ENCODE results near the gene CHAT.

Gene CHAT

DNA sequence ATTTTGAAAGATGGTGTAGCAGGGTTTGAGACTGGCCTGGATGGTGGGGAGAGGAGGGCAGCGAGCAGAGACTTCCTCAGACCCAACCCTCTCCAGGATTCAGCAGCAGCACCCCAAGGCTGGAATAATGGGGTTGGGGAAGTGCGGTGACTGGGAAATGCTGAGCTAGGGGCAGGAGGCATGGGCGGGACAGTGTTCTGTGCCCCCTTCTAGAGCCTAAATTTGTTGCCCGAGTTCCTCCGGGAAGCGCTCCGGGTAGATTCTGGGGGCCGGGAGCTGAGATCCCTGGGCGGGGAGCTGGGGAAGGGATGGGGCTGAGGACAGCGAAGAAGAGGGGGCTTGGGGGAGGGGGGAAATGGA is at the start of gene CHAT:
CHAT (plus strand) TSS at position 156 of the 360 bp plus-strand sequence; CDS start at position 309, 153 bp downstream.
- no peak within 1 kb of the TSS for H3K4me3 Mint-ChIP-seq

DNA sequence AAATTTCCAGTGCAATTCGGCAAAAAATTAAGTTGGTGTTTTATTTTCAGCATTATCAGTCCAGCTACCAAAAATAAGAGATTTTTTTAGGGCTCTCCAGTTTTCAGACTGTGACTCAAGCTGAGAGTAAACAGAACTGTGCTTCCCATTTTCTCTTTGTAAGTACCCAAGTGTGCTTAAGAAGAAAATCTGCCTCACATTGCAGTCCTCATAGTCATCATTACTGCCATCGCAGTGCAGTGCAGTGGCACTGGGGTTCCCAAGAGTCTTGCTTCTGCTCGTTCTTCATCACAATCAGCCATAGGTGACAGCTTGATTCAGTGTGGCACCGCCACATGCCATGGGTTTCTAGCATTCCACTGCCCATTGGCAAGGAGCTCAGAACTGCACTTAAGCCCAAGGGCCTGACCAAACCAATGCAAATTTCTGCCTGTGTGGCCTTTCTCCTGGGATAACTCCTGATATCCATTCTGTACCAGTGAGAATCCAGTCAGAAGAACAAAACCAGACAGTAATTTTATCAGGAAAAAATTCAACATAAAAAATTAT is 49.3 kb upstream of the CHAT start:
- DNase-seq (ENCODE audit: low spot score in 2 of 2) (no peak), ATAC-seq (replicated peaks; ENCODE audit: extremely low read depth, poor library complexity, severe bottlenecking) (no peak)
- Mint-ChIP-seq H3K27me3 (peaks cover 80% of the 10 kb centered on the region), H3K9me3 (no peaks in the 10 kb centered on the region), H3K36me3 (ENCODE audit: insufficient read depth) (no peaks in the 10 kb centered on the region), H3K4me1 (peaks cover 7% of the 10 kb centered on the region), H3K4me3 (no peak overlapping the region), H3K27ac (ENCODE audit: low read depth) (no peak overlapping the region)

More for the DNA sequence above, at the start of gene CHAT:
- Mint-ChIP-seq H3K4me1 (peaks cover 17% of the 10 kb centered on the region), H3K36me3 (ENCODE audit: insufficient read depth) (no peaks in the 10 kb centered on the region), H3K27ac (ENCODE audit: low read depth) (no peak within 1 kb of the TSS), H3K27me3 (peaks cover 85% of the 10 kb centered on the region), H3K9me3 (peaks cover 6% of the 10 kb centered on the region)
- ATAC-seq (replicated peaks; ENCODE audit: extremely low read depth, poor library complexity, severe bottlenecking): no peak
- no peak for DNase-seq (ENCODE audit: low spot score in 2 of 2)

DNA sequence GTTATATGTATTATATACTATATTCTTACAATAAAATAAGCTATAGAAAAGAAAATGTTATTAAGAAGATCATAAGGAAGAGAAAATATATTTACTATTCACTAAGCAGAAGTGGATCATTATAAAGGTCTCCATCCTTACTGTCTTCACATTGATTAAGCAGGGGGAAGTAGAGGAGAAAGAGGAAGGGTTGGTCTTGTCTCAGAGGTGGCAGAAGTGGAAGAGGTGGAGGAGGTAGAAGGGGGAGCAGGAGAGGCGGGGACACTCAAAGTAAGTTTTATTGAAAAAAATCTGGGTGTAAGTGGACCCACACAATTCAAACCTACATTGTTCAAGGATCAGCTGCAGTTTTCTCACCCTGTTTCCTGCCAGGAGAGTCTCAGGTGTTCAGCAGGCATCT is 46.0 kb upstream of the CHAT start:
- no peaks in the 10 kb centered on the region for H3K9me3 Mint-ChIP-seq
- H3K4me1 Mint-ChIP-seq: peaks cover 7% of the 10 kb centered on the region
- DNase-seq (ENCODE audit: low spot score in 2 of 2) (no peak), ATAC-seq (replicated peaks; ENCODE audit: extremely low read depth, poor library complexity, severe bottlenecking) (no peak)
- H3K4me3 Mint-ChIP-seq: no peak overlapping the region
- peaks cover 68% of the 10 kb centered on the region for H3K27me3 Mint-ChIP-seq
- H3K27ac Mint-ChIP-seq (ENCODE audit: low read depth): no peak overlapping the region
- H3K36me3 Mint-ChIP-seq (ENCODE audit: insufficient read depth): peaks cover 2% of the 10 kb centered on the region

DNA sequence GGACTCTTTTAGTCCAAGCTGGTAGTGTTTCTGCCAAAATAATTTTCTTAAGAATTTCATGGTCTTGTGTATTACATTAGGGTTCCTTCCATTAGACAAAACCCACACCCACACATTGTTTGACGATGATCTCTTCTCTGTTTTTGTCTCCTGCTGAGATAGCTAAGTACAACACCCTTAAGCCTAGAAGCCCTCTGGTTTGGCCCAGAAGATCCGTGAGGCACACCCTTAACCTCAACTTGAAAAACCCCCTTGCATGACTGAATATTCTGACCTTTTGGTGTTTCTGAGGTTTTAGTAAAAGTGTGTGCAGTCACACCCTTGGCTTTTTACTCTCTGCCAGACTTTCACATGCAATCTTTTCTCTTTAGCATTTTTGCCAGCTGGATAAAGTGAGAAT is 45.6 kb upstream of the CHAT start:
- no peak overlapping the region for H3K27ac Mint-ChIP-seq (ENCODE audit: low read depth)
- no peak for DNase-seq (ENCODE audit: low spot score in 2 of 2)

DNA sequence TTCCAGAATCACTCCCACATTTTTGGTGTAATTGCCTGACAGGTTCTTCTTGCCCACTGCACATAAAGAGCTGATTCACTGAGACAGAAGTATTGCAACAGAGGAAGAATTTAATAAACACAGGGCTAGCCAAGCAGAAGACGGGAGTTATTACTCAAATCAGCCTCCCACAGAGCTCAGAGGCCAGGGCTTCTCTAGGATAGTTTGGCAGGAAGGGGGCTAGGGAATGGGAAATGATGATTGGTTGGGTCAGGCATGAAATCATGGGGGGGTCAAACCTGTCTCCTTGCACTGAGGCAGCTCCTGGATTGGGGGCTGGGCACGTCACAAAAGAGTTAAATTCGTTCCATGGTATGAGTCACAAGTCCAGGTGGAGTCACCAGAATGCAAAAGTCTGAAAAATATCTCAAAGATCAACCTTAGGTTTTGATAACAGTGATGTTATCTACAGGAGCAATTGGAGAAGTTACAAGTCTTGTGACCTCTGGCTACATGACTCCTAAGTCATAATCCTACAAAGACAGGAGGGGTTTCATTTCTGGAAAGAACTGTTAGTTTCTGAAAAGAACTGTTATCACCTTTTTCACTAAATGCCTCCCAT is 44.7 kb upstream of the CHAT start:
- DNase-seq (ENCODE audit: low spot score in 2 of 2) (no peak), ATAC-seq (replicated peaks; ENCODE audit: extremely low read depth, poor library complexity, severe bottlenecking) (no peak)
- Mint-ChIP-seq H3K27me3 (peaks cover 56% of the 10 kb centered on the region), H3K4me1 (peaks cover 7% of the 10 kb centered on the region), H3K4me3 (no peak overlapping the region), H3K27ac (ENCODE audit: low read depth) (no peak overlapping the region), H3K9me3 (no peaks in the 10 kb centered on the region), H3K36me3 (ENCODE audit: insufficient read depth) (peaks cover 2% of the 10 kb centered on the region)

More for the DNA sequence above, 45.6 kb upstream of the CHAT start:
- H3K4me1 Mint-ChIP-seq: peaks cover 7% of the 10 kb centered on the region
- H3K9me3 Mint-ChIP-seq: no peaks in the 10 kb centered on the region
- peak; percentile 19 for ATAC-seq (replicated peaks; ENCODE audit: extremely low read depth, poor library complexity, severe bottlenecking)
- peaks cover 2% of the 10 kb centered on the region for H3K36me3 Mint-ChIP-seq (ENCODE audit: insufficient read depth)
- peaks cover 65% of the 10 kb centered on the region for H3K27me3 Mint-ChIP-seq
- H3K4me3 Mint-ChIP-seq: no peak overlapping the region

DNA sequence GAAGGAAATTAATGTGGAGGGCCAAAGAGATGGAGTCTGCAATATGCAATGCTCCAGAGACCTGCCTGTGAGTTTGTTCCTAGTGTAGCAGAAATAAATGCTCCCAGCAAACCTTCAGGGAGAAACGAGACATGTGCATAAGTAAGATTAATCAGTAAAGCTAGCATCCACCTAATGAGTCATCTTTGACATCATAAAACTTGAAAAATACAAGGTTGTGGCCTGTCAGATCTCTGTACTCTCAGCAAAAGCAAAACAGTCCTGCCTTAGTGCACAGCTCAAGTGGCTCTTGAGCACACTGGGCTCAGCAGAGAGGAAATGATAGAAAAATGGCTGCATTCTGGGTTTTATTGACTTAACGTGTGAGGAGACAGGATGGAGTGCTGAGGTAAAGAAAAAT is 42.4 kb upstream of the CHAT start:
- no peak for DNase-seq (ENCODE audit: low spot score in 2 of 2)
- Mint-ChIP-seq H3K4me1 (peaks cover 7% of the 10 kb centered on the region), H3K27ac (ENCODE audit: low read depth) (no peak overlapping the region), H3K27me3 (peaks cover 37% of the 10 kb centered on the region), H3K9me3 (no peaks in the 10 kb centered on the region), H3K36me3 (ENCODE audit: insufficient read depth) (peaks cover 2% of the 10 kb centered on the region), H3K4me3 (no peak overlapping the region)
- no peak for ATAC-seq (replicated peaks; ENCODE audit: extremely low read depth, poor library complexity, severe bottlenecking)

DNA sequence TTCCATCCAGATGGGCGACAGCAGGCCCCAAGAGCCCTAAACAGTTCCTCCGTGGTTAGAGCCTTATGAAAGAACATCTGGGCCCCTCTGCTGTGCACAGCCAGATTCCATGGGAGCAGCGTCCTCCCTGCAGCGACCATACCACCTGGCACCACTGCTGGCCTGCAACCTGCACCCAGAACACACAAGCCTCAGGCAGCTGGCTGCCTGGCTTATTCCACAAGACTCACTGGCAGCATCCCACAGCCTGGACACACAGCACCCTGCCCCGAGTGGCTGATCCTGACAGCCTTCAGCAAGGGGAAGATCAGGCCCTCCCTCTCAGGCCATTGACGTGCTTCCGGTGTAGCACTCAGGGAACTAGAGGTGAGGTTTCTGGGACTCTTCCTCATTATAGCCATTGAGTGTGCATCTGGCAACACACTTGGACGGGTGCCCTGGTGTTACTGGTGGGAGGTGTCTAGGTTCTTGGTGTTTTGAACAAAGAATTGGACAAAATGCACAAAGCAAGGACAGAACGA is 41.2 kb upstream of the CHAT start:
- no peaks in the 10 kb centered on the region for H3K9me3 Mint-ChIP-seq
- peaks cover 7% of the 10 kb centered on the region for H3K4me1 Mint-ChIP-seq
- DNase-seq (ENCODE audit: low spot score in 2 of 2): no peak
- no peak for ATAC-seq (replicated peaks; ENCODE audit: extremely low read depth, poor library complexity, severe bottlenecking)
- no peak overlapping the region for H3K27ac Mint-ChIP-seq (ENCODE audit: low read depth)
- no peak overlapping the region for H3K4me3 Mint-ChIP-seq
- peaks cover 37% of the 10 kb centered on the region for H3K27me3 Mint-ChIP-seq
- H3K36me3 Mint-ChIP-seq (ENCODE audit: insufficient read depth): peaks cover 2% of the 10 kb centered on the region

DNA sequence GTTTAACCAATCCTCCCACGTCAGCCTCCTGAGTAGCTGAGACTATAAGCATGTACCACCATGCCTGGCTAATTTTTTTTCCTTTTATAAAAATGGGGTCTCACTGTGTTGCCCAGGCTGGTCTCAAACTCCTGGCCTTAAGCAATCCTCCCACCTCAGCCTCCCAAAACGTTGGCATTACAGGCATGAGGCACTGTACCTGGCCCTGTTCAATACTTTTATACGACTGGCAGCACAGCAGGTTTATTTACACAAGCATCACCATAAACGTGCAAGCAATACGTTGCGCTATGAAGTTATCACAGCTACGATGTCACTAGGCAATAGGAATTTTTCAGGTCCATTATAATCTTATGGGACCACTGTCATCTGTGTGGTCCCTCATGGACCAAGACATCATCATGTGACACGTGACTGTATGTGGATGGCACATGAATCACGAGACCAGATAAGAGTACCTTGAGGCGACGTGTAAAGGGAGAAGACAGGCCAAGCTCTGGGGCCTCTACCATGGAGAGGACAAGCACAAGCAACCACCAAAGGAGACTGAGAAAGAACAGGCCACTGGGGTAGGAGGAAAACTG is 38.3 kb upstream of the CHAT start:
- no peak overlapping the region for H3K27ac Mint-ChIP-seq (ENCODE audit: low read depth)

DNA sequence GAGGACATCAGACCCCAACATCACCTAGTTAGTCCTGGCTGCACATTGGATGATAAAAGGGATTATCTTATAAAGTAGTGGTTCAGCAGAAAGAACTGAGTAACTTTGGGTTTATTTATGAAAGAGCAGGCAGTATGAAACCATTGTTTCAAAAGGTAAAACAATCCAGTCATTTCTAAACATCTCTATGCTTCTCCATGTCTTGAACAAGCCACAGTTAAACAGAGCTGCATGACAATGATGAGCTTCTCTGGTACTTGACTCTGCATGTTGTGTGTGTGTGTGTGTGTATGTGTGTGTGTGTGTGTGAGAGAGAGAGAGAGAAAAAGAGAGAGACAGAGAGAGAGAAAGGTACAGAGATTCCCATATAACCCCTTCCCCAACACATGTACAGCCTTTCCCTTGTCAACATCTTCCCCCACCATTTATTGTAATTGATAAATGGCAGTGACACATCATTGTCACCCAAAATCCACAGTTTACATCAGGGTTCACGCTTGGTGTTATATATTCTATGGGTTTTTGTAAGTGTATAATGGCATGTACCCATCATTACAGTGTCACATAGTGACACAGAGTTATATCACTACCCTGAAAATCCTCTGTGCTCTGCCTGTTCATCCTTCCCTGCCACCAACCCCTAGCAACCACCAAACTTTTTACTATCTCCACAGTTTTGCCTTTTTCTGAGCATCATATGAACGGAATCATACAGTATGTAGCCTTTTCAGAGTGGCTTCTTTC is 36.5 kb upstream of the CHAT start:
- Mint-ChIP-seq H3K27ac (ENCODE audit: low read depth) (no peak overlapping the region), H3K27me3 (peaks cover 24% of the 10 kb centered on the region), H3K9me3 (no peaks in the 10 kb centered on the region), H3K36me3 (ENCODE audit: insufficient read depth) (no peaks in the 10 kb centered on the region), H3K4me3 (no peak overlapping the region), H3K4me1 (no peaks in the 10 kb centered on the region)
- no peak for DNase-seq (ENCODE audit: low spot score in 2 of 2)
- no peak for ATAC-seq (replicated peaks; ENCODE audit: extremely low read depth, poor library complexity, severe bottlenecking)

More for the DNA sequence above, 38.3 kb upstream of the CHAT start:
- H3K27me3 Mint-ChIP-seq: peaks cover 26% of the 10 kb centered on the region
- no peak overlapping the region for H3K4me3 Mint-ChIP-seq
- no peak for ATAC-seq (replicated peaks; ENCODE audit: extremely low read depth, poor library complexity, severe bottlenecking)
- no peaks in the 10 kb centered on the region for H3K9me3 Mint-ChIP-seq
- H3K36me3 Mint-ChIP-seq (ENCODE audit: insufficient read depth): peaks cover 2% of the 10 kb centered on the region
- no peak for DNase-seq (ENCODE audit: low spot score in 2 of 2)
- no peaks in the 10 kb centered on the region for H3K4me1 Mint-ChIP-seq

DNA sequence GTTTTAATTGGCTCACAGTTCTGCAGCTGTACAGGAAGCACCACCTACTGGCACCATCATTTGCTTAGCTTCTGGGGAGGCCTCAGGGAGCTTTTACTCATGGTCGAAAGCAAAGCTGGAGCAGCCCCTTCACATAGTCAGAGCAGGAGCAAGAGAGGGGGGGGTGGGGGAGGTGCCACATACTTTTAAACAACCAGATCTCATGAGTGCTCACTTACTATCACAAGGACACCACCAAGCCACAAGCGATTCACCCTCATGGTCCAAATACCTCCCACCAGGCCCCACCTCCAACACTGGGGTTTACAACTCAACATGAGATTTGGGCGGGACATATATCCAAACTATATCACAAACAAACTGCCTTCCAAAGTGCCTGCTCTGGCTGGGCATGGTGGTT is 35.4 kb upstream of the CHAT start:
- no peak overlapping the region for H3K27ac Mint-ChIP-seq (ENCODE audit: low read depth)
- H3K9me3 Mint-ChIP-seq: no peaks in the 10 kb centered on the region
- peaks cover 29% of the 10 kb centered on the region for H3K27me3 Mint-ChIP-seq
- no peak for ATAC-seq (replicated peaks; ENCODE audit: extremely low read depth, poor library complexity, severe bottlenecking)
- no peaks in the 10 kb centered on the region for H3K4me1 Mint-ChIP-seq
- no peak for DNase-seq (ENCODE audit: low spot score in 2 of 2)
- H3K36me3 Mint-ChIP-seq (ENCODE audit: insufficient read depth): no peaks in the 10 kb centered on the region
- H3K4me3 Mint-ChIP-seq: no peak overlapping the region

DNA sequence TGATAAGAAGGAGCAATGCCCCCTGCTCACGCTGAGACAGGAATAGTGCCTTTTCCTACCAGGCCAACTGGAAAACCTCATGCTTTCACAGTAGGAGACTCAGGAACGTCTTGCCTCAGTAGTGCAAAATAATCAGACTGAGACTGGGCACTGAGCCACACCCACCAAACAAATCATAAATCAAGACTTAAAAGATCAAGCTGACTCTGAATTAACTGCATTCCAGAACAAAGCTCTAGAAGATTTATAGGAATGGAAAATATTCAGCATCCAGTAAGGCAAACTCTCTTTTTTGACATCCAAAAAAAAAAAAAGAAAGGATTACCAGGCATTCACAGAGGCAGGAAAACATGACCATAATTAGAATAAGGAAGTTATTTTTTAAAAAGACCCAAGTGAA is 34.2 kb upstream of the CHAT start:
- ATAC-seq (replicated peaks; ENCODE audit: extremely low read depth, poor library complexity, severe bottlenecking) (no peak), DNase-seq (ENCODE audit: low spot score in 2 of 2) (no peak)
- Mint-ChIP-seq H3K36me3 (ENCODE audit: insufficient read depth) (no peaks in the 10 kb centered on the region), H3K27ac (ENCODE audit: low read depth) (no peak overlapping the region), H3K4me1 (no peaks in the 10 kb centered on the region), H3K27me3 (peaks cover 41% of the 10 kb centered on the region), H3K9me3 (no peaks in the 10 kb centered on the region), H3K4me3 (no peak overlapping the region)

DNA sequence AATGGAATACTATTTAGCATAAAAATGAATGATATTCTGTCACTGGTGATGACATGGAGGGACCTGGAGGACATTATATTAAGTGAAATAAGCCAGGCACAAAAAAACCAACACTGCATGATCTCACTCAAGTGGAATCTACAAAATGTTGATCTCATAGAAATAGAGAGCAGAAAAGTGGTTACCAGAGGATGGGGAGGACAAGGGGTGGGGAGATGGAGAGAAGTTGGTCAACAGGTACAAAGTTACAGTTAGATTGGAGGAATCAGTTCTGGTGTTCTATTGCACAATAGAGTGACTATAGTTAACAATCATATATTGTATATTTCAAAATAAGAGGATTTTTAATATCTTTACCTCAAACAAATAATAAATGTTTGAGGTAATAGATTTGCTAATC is 28.4 kb upstream of the CHAT start:
- Mint-ChIP-seq H3K4me3 (no peak overlapping the region), H3K36me3 (ENCODE audit: insufficient read depth) (no peaks in the 10 kb centered on the region), H3K27me3 (peaks cover 55% of the 10 kb centered on the region), H3K4me1 (no peaks in the 10 kb centered on the region), H3K27ac (ENCODE audit: low read depth) (no peak overlapping the region), H3K9me3 (no peaks in the 10 kb centered on the region)
- ATAC-seq (replicated peaks; ENCODE audit: extremely low read depth, poor library complexity, severe bottlenecking) (no peak), DNase-seq (ENCODE audit: low spot score in 2 of 2) (no peak)

DNA sequence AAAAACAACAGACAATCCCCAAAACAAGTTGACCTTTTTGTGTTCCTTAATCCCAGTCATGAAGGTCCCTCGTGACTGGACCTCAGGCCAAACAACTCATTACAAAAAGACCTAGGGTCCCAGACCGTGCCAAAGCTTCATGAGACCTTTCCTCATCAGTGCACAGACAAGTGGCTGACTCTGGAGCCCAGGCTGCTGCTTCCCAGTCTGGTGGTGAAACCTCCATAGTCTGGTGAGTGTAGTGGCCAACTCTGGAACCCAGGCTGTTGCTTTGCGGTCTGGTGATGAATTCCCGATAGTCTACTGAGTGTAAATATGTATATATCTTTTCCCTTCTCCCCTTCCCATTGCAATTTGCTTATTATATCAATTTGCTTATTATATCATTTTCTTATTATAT is 25.9 kb upstream of the CHAT start:
- H3K4me3 Mint-ChIP-seq: no peak overlapping the region
- H3K9me3 Mint-ChIP-seq: no peaks in the 10 kb centered on the region

More for the DNA sequence above, 25.9 kb upstream of the CHAT start:
- Mint-ChIP-seq H3K36me3 (ENCODE audit: insufficient read depth) (no peaks in the 10 kb centered on the region), H3K27ac (ENCODE audit: low read depth) (no peak overlapping the region), H3K4me1 (peaks cover 4% of the 10 kb centered on the region), H3K27me3 (peaks cover 64% of the 10 kb centered on the region)
- ATAC-seq (replicated peaks; ENCODE audit: extremely low read depth, poor library complexity, severe bottlenecking): no peak
- no peak for DNase-seq (ENCODE audit: low spot score in 2 of 2)
